Activated CD8-positive, alpha-beta memory T cell treated with anti-CD3 and anti-CD28 coated beads, Interleukin-2, amount 50 U/mL, for 48 hours (primary cell): ENCODE results near the gene LGR6.
"Not testable (repeated sequence)": the region's sequence is repeated elsewhere in the genome, so short reads cannot be mapped to it uniquely, and the experiment has no call there.

Source experiments
- DNase-seq: peaks from one replicate; pipeline ENCODE4 v3.0.0-alpha.2; 2020

LGR6 gene

GRCh38 chr1:202244841-202245261 lies 51.3 kb downstream of the LGR6 start:
- peak; percentile 28 for DNase-seq

GRCh38 chr1:202245391-202245790 lies 51.8 kb downstream of the LGR6 start:
- DNase-seq = peak; percentile 15

GRCh38 chr1:202247104-202247503 lies 53.5 kb downstream of the LGR6 start:
- no peak for DNase-seq

- no peak for DNase-seq
Observed at GRCh38 chr1:202247837-202248795, 54.5 kb downstream of the LGR6 start.

GRCh38 chr1:202248861-202249260 lies 55.3 kb downstream of the LGR6 start:
- DNase-seq = no peak

- no peak for DNase-seq
Observed at GRCh38 chr1:202249436-202249835, 55.8 kb downstream of the LGR6 start.

GRCh38 chr1:202249846-202250245 lies 56.2 kb downstream of the LGR6 start:
- DNase-seq = no peak

GRCh38 chr1:202250982-202251381 lies 57.4 kb downstream of the LGR6 start:
- DNase-seq = no peak

GRCh38 chr1:202251424-202252256 lies 58.0 kb downstream of the LGR6 start:
- DNase-seq = no peak

- DNase-seq = no peak
Observed at GRCh38 chr1:202252271-202252670, 58.7 kb downstream of the LGR6 start.

GRCh38 chr1:202254454-202255252 lies 61.1 kb downstream of the LGR6 start:
- DNase-seq = peak; percentile 28

- DNase-seq = no peak
Observed at GRCh38 chr1:202255343-202255742, 61.7 kb downstream of the LGR6 start.

GRCh38 chr1:202259705-202260104 lies 66.1 kb downstream of the LGR6 start:
- DNase-seq = no peak

- DNase-seq = not testable (repeated sequence)
Observed at GRCh38 chr1:202261209-202261958, 67.8 kb downstream of the LGR6 start.

- DNase-seq = no peak
Observed at GRCh38 chr1:202263628-202264027, 70.0 kb downstream of the LGR6 start.

- DNase-seq = peak; percentile 30
Observed at GRCh38 chr1:202264300-202264699, 70.7 kb downstream of the LGR6 start.

GRCh38 chr1:202264726-202265125 lies 71.1 kb downstream of the LGR6 start:
- DNase-seq = no peak

- DNase-seq = peak; percentile 29
Observed at GRCh38 chr1:202266061-202266765, 72.6 kb downstream of the LGR6 start.

GRCh38 chr1:202268032-202268431 lies 74.4 kb downstream of the LGR6 start:
- DNase-seq = peak; percentile 46

- DNase-seq = peak; percentile 6
Observed at GRCh38 chr1:202268817-202269216, 75.2 kb downstream of the LGR6 start.

GRCh38 chr1:202270871-202271326 lies 77.3 kb downstream of the LGR6 start:
- peak; percentile 8 for DNase-seq
